T-cell (primary cell): ENCODE measurements around the gene SLBP. TPM values are rescaled to one million over a fixed set of nuclear protein-coding genes. Genes with fewer than 3 reads are reported as not detected.

Experiments used
- ATAC-seq, 4 experiments: fragments of 200-7000 bp in 3 of 4; fragments of 150-1000 bp in 1 of 4; cut with Tn5 transposase; replicated peaks in 1 of 4; 1 replicate in 3 of 4; 2 replicates in 1 of 4; pipeline ENCODE4 v1.10.0; 2021; ENCODE audit warnings: moderate library complexity in 3 of 4, mild to moderate bottlenecking in 2 of 4, moderate number of reproducible peaks in 1 of 4
- CTCF ChIA-PET, 2 donors: fragments of 300-600 bp; sonication (Branson Sonifier 250); formaldehyde crosslinking; loops; one replicate each; lab custom pipeline; 2022; ENCODE audit warnings: antibody characterized with exemption in 2 of 2; lab: Charles Lee
- POLR2A ChIA-PET, 2 donors: fragments of 300-600 bp; sonication (Branson Sonifier 250); formaldehyde crosslinking; loops; one replicate each; lab custom pipeline; 2022; ENCODE audit warnings: antibody characterized with exemption in 2 of 2; lab: Charles Lee
- DNase-seq, 35 experiments: peaks; one replicate each; pipeline versions ENCODE4 v3.0.0 to v3.0.0-alpha.2; 2013 to 2023
- H3K27ac ChIP-seq: one replicate; pipeline ENCODE4 v1.5.1; 2013; ENCODE audit warnings: low read length
- H3K27me3 ChIP-seq, 2 experiments: replicated peaks in 1 of 2; 1 replicate in 1 of 2; 2 replicates in 1 of 2; pipeline versions ENCODE4 v1.6.1 to v1.7.0; 2013; ENCODE audit warnings: low read length in 1 of 2, mixed read lengths in 1 of 2; ENCODE audit not compliant: control insufficient read depth in 2 of 2, insufficient read depth in 2 of 2; ENCODE audit errors: extremely low read depth in 1 of 2
- H3K36me3 ChIP-seq, 2 donors: 1 replicate in 1 of 2; 2 replicates in 1 of 2; pipeline versions ENCODE4 v1.6.1 to v1.7.0; 2013; ENCODE audit warnings: low read length in 1 of 2; ENCODE audit not compliant: control insufficient read depth in 2 of 2, insufficient read depth in 1 of 2; ENCODE audit errors: extremely low read depth in 1 of 2
- H3K4me1 ChIP-seq, 2 experiments: 1 replicate in 1 of 2; 2 replicates in 1 of 2; pipeline versions ENCODE4 v1.6.1 to v1.7.0; 2013; ENCODE audit warnings: low read length in 2 of 2, mixed read lengths in 1 of 2; ENCODE audit not compliant: insufficient read depth in 2 of 2, control insufficient read depth in 1 of 2; ENCODE audit errors: extremely low read depth in 1 of 2
- H3K4me3 ChIP-seq, 2 donors: 1 replicate in 1 of 2; 2 replicates in 1 of 2; pipeline versions ENCODE4 v1.5.1 to v1.7.0; 2013; ENCODE audit warnings: mild to moderate bottlenecking in 2 of 2, low read length in 1 of 2, moderate library complexity in 1 of 2; ENCODE audit not compliant: control insufficient read depth in 1 of 2; ENCODE audit errors: extremely low read depth in 1 of 2
- H3K9me3 ChIP-seq: 2 replicates; pipeline ENCODE4 v1.7.0; 2013
- H3K27ac Mint-ChIP-seq, 2 donors: one replicate each; pipeline ENCODE4 v1.8.0; 2020 to 2021; ENCODE audit warnings: mild to moderate bottlenecking in 2 of 2, mixed read lengths in 2 of 2
- H3K27me3 Mint-ChIP-seq, 2 donors: one replicate each; pipeline ENCODE4 v1.8.0; 2021 to 2022; ENCODE audit warnings: mixed read lengths in 2 of 2
- H3K36me3 Mint-ChIP-seq: one replicate; pipeline ENCODE4 v1.8.0; 2021; ENCODE audit warnings: mixed read lengths
- H3K4me1 Mint-ChIP-seq, 3 donors: one replicate each; pipeline ENCODE4 v1.8.0; 2020 to 2022; ENCODE audit warnings: mixed read lengths in 3 of 3, mild to moderate bottlenecking in 1 of 3
- H3K4me3 Mint-ChIP-seq, 3 donors: one replicate each; pipeline ENCODE4 v1.8.0; 2020 to 2022; ENCODE audit warnings: mild to moderate bottlenecking in 3 of 3, mixed read lengths in 3 of 3, moderate library complexity in 3 of 3
- H3K9me3 Mint-ChIP-seq, 3 donors: one replicate each; pipeline ENCODE4 v1.8.0; 2020 to 2022; ENCODE audit warnings: mixed read lengths in 3 of 3
- WGBS: methylation state at CpG from one replicate; pipeline ENCODE4 v1.1.5; 2013; ENCODE audit warnings: missing lambda C conversion rate; ENCODE audit not compliant: insufficient coverage; 5-methylcytosine and 5-hydroxymethylcytosine counted together
- total RNA-seq, 35 experiments: library from RNA in 6 of 35; stranded (reverse) in 6 of 35; fragments of 120-200 nt in 1 of 35; gene quantifications; one replicate each; pipeline versions ENCODE4 v1.2.1 to v1.2.4 and lab custom pipeline; 2013 to 2026

SLBP gene
- total RNA-seq, 5 donors from 2014 or later (not counting 1 experiment from before 2014, with no cell fraction given), result 30.1 to 42.3 (median 36.1) TPM

GRCh38 chr4:1758306-1759121, 46.4 kb upstream of the SLBP start:
- H3K4me1 Mint-ChIP-seq, result peaks cover 0 to 4% (median 0%) of the 10 kb centered on the region in 3 donors
- CTCF ChIA-PET, result no interaction called here

DNA sequence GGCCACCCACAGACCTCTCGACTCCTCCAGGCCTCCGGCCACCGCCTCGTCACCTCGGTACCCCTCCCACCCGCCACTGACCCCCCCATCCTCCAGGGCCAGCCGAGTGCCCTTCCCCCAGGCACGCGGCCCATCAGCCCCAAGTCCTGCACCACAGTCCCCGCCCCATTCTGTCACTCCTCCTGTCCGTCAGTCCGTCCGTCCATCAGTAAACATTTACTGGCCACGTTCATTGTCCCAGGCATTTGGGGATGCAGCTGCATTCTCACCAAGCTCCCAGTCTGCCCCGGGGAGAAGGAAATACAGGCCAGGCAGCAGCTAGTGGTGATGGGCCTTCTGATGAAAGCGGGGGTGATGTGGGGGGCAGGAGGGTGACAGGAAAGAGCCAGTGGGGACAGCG, 45.7 kb upstream of the SLBP start:
- no peak overlapping the region for H3K27ac ChIP-seq
- no peaks in the 10 kb centered on the region for H3K36me3 ChIP-seq
- peaks cover 3 to 14% of the 10 kb centered on the region in 2 experiments for H3K4me1 ChIP-seq
- ChIA-PET CTCF (no interaction called here), POLR2A (no interaction called here)
- ATAC-seq, result no peak
- WGBS, result 93% methylated on average over 14 of the region's 17 CpGs
- H3K36me3 Mint-ChIP-seq, result no peaks in the 10 kb centered on the region
- no peak overlapping the region for H3K4me3 ChIP-seq
- no peak overlapping the region for H3K27ac Mint-ChIP-seq
- peaks cover 0 to 23% of the 10 kb centered on the region in 2 experiments for H3K27me3 ChIP-seq
- H3K4me1 Mint-ChIP-seq, result peaks cover 0 to 5% (median 0%) of the 10 kb centered on the region in 3 donors
- peaks cover 3% of the 10 kb centered on the region in 2 donors for H3K27me3 Mint-ChIP-seq
- H3K9me3 ChIP-seq, result no peaks in the 10 kb centered on the region
- H3K9me3 Mint-ChIP-seq, result no peaks in the 10 kb centered on the region
- DNase-seq, result no peak
- H3K4me3 Mint-ChIP-seq, result no peak overlapping the region

More at GRCh38 chr4:1758306-1759121, 46.4 kb upstream of the SLBP start:
- Histone ChIP-seq H3K9me3 (no peaks in the 10 kb centered on the region), H3K27me3 (peaks cover 0 to 23% of the 10 kb centered on the region in 2 experiments), H3K27ac (no peak overlapping the region), H3K36me3 (no peaks in the 10 kb centered on the region), H3K4me1 (peaks cover 0 to 7% of the 10 kb centered on the region in 2 experiments), H3K4me3 (no peak overlapping the region)
- ATAC-seq, result no peak
- H3K27ac Mint-ChIP-seq, result no peak overlapping the region
- 88% methylated on average over 26 of the region's 27 CpGs for WGBS
- no peak overlapping the region for H3K4me3 Mint-ChIP-seq
- no peaks in the 10 kb centered on the region for H3K9me3 Mint-ChIP-seq
- peaks cover 3 to 5% of the 10 kb centered on the region in 2 donors for H3K27me3 Mint-ChIP-seq
- no peaks in the 10 kb centered on the region for H3K36me3 Mint-ChIP-seq
- POLR2A ChIA-PET, result no interaction called here
- no peak for DNase-seq

DNA sequence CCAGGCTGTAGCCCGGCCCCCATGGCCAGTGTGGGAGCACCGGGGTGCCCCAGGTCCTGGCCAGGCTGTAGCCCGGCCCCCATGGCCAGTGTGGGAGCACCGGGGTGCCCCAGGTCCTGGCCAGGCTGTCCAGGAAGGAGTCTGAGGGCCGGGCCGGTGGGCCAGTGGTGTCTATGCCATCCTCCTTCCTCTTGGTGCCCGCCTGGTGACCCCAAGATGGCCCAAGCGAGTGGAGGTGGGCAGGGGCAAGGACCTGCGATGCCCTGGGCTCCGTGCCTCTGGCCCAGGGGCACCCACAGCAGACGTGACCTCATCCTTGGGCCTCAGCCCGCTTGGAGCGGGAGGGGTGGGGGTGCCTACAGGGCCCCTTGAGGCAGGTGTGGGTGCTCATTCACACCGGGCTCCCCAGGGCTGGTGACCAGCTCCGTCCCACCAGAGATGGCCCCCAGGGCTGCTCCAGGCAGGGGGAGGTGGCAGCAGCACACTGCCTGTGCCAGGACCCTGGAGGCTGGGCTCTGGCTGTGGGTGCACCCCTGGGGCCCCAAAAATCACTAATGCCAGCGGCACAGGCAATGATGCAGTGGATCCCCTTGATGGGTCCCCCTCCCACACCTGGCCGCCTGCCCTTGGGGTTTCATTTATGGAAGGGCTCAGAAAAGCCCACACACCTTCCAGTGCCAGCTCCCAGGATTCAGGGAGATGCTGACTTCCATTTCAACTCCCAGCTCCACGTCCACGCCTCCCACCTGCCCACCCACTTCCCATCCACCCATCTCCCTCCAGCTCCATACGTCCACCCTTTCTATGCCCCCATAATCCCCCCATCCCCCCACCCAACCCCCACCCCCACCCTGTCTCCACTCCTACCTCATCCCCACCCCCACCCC, 45.0 kb upstream of the SLBP start:
- ChIA-PET POLR2A (no interaction called here), CTCF (no interaction called here)
- DNase-seq (no peak), ATAC-seq (no peak)
- Histone ChIP-seq H3K27ac (no peak overlapping the region), H3K27me3 (peaks cover 0 to 23% of the 10 kb centered on the region in 2 experiments), H3K4me1 (peaks cover 9 to 21% of the 10 kb centered on the region in 2 experiments), H3K4me3 (no peak overlapping the region), H3K9me3 (no peaks in the 10 kb centered on the region), H3K36me3 (no peaks in the 10 kb centered on the region)
- Mint-ChIP-seq H3K9me3 (no peaks in the 10 kb centered on the region), H3K4me3 (no peak overlapping the region), H3K36me3 (no peaks in the 10 kb centered on the region), H3K4me1 (peaks cover 0 to 5% (median 0%) of the 10 kb centered on the region in 3 donors), H3K27me3 (no peaks in the 10 kb centered on the region), H3K27ac (no peak overlapping the region)
- 79% methylated on average over 19 of the region's 20 CpGs for WGBS

DNA sequence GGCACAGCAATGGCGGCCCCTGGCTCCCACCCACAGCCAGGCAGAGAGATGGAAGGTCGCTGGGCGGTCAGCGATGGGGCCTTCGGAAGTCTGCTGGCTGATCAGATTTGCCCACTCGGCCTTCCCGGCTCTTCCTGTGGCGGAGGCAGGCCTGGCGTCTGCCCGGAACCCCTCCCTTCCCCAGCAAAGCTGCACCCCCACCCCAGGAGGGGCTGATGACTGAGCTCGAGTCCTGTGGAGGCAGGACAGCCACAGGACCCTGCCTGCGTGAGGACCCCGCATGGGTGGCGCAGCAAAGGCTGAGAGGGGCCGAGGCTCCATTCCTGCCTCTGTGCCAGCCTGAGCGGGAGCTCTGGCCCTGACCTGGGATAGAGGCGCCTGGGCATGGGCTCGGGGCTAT, 44.0 kb upstream of the SLBP start:
- no peak overlapping the region for H3K27ac Mint-ChIP-seq
- DNase-seq (no peak), ATAC-seq (no peak)
- H3K4me3 ChIP-seq, result no peak overlapping the region
- peaks cover 0 to 18% of the 10 kb centered on the region in 2 experiments for H3K27me3 ChIP-seq
- no peak overlapping the region for H3K27ac ChIP-seq
- no peaks in the 10 kb centered on the region for H3K27me3 Mint-ChIP-seq
- peaks cover 0 to 5% (median 0%) of the 10 kb centered on the region in 3 donors for H3K4me1 Mint-ChIP-seq
- no peaks in the 10 kb centered on the region for H3K9me3 ChIP-seq
- CTCF ChIA-PET, result interaction anchor here in 1 of 2 donors (0.9 kb wide), 1 partner anchor 197 kb away, joined by 3 read pairs; no protein-coding TSS in a partner anchor
- H3K36me3 ChIP-seq, result no peaks in the 10 kb centered on the region
- POLR2A ChIA-PET, result no interaction called here
- no peaks in the 10 kb centered on the region for H3K9me3 Mint-ChIP-seq
- peaks cover 9 to 23% of the 10 kb centered on the region in 2 experiments for H3K4me1 ChIP-seq
- H3K36me3 Mint-ChIP-seq, result no peaks in the 10 kb centered on the region
- WGBS, result 79% methylated on average over 10 of the region's 18 CpGs
- H3K4me3 Mint-ChIP-seq, result no peak overlapping the region

- ATAC-seq (no peak), DNase-seq (no peak)
- ChIA-PET POLR2A (no interaction called here), CTCF (no interaction called here)
- Histone ChIP-seq H3K4me3 (no peak overlapping the region), H3K27ac (no peak overlapping the region), H3K9me3 (no peaks in the 10 kb centered on the region), H3K27me3 (peaks cover 0 to 21% of the 10 kb centered on the region in 2 experiments), H3K36me3 (no peaks in the 10 kb centered on the region), H3K4me1 (peaks cover 9 to 23% of the 10 kb centered on the region in 2 experiments)
- H3K9me3 Mint-ChIP-seq, result no peaks in the 10 kb centered on the region
- no peaks in the 10 kb centered on the region for H3K36me3 Mint-ChIP-seq
- no peak overlapping the region for H3K4me3 Mint-ChIP-seq
- H3K4me1 Mint-ChIP-seq, result peaks cover 0 to 9% (median 0%) of the 10 kb centered on the region in 3 donors
- peaks cover 0 to 2% of the 10 kb centered on the region in 2 donors for H3K27me3 Mint-ChIP-seq
- 87% methylated on average over 17 of the region's 17 CpGs for WGBS
- H3K27ac Mint-ChIP-seq, result no peak overlapping the region
Measured at GRCh38 chr4:1755297-1755696, 43.2 kb upstream of the SLBP start.

DNA sequence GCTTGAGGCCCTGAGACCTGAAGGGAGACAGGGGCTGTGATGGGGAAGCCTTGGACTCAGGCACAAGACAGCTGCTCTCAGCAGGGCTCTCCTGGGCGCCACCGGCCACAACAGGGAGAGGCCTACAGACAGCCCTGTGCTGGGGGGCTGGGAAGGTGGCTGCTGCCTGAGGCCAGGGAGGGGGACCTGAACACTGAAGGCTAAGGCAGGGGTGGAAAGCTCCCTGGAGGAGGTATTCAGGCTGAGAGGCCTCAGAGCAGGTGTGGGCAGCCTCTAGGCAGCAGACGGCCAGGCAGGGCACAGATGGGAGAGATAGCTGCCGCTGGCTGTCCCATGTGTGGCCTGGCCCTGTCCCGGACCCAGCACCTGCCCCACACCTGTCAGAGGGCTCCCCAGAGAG, 42.2 kb upstream of the SLBP start:
- Histone ChIP-seq H3K9me3 (no peaks in the 10 kb centered on the region), H3K4me3 (no peak overlapping the region), H3K27ac (no peak overlapping the region), H3K4me1 (peaks cover 9 to 18% of the 10 kb centered on the region in 2 experiments), H3K27me3 (peaks cover 0 to 27% of the 10 kb centered on the region in 2 experiments), H3K36me3 (no peaks in the 10 kb centered on the region)
- H3K27me3 Mint-ChIP-seq, result peaks cover 0 to 2% of the 10 kb centered on the region in 2 donors
- ATAC-seq, result no peak
- peaks cover 0 to 5% (median 0%) of the 10 kb centered on the region in 3 donors for H3K4me1 Mint-ChIP-seq
- H3K9me3 Mint-ChIP-seq, result no peaks in the 10 kb centered on the region
- ChIA-PET POLR2A (no interaction called here), CTCF (no interaction called here)
- H3K4me3 Mint-ChIP-seq, result no peak overlapping the region
- H3K27ac Mint-ChIP-seq, result no peak overlapping the region
- WGBS, result 69% methylated on average over 5 of the region's 5 CpGs
- no peak for DNase-seq
- no peaks in the 10 kb centered on the region for H3K36me3 Mint-ChIP-seq
